Stimulated activated naive B cell treated with anti-CD40 and anti-IgM and Interleukin-4, amounts not matched to agents 10 μg/mL and 1 μg/mL and 100 μg/mL, for 72 hours (primary cell): ENCODE measurements around the gene KIF16B.

Experiments
- ATAC-seq, 2 donors: fragments of 150-1000 bp; cut with Tn5 transposase; replicated peaks; 2 replicates each; pipeline ENCODE4 v1.10.0; 2021; ENCODE audit warnings: moderate library complexity in 1 of 2
- DNase-seq: peaks from one replicate; pipeline ENCODE4 v3.0.0; 2021
- H3K27ac Mint-ChIP-seq: one replicate; pipeline ENCODE4 v1.8.0; 2022; ENCODE audit warnings: mild to moderate bottlenecking, mixed read lengths
- H3K27me3 Mint-ChIP-seq, 2 donors: one replicate each; pipeline ENCODE4 v1.8.0; 2022; ENCODE audit warnings: mixed read lengths in 2 of 2
- H3K36me3 Mint-ChIP-seq, 2 donors: one replicate each; pipeline ENCODE4 v1.8.0; 2022; ENCODE audit warnings: mixed read lengths in 2 of 2, mild to moderate bottlenecking in 1 of 2
- H3K4me1 Mint-ChIP-seq, 2 donors: one replicate each; pipeline ENCODE4 v1.8.0; 2022; ENCODE audit warnings: mixed read lengths in 2 of 2, mild to moderate bottlenecking in 1 of 2
- H3K4me3 Mint-ChIP-seq, 2 donors: one replicate each; pipeline ENCODE4 v1.8.0; 2022; ENCODE audit warnings: mild to moderate bottlenecking in 2 of 2, mixed read lengths in 2 of 2, moderate library complexity in 1 of 2
- H3K9me3 Mint-ChIP-seq, 2 donors: one replicate each; pipeline ENCODE4 v1.8.0; 2022; ENCODE audit warnings: mixed read lengths in 2 of 2, mild to moderate bottlenecking in 1 of 2

The KIF16B gene

DNA sequence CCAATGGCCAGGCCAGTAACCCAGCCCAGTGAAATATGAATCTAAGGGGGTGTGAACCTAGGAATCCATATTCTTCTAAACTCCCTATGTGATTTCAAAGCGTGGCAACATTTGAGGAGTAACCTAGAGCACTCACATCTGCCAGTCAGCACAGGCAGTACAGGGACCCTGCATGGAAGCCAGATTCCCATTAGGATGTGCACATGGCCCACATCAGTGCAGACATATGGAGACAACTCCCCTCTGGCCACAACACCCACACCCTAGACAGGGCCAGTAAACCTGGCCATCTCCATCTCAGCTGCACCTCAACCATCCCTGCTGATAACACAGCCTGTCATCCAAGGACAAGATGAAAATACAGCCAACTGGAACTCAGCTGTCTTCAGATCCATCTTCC lies 56.5 kb downstream of the KIF16B start:
- H3K27ac Mint-ChIP-seq, result no peak overlapping the region
- H3K9me3 Mint-ChIP-seq, result no peaks in the 10 kb centered on the region
- H3K27me3 Mint-ChIP-seq, result no peaks in the 10 kb centered on the region
- DNase-seq, result no peak
- peaks cover 5 to 18% of the 10 kb centered on the region in 2 donors for H3K36me3 Mint-ChIP-seq
- peaks cover 11 to 18% of the 10 kb centered on the region in 2 donors for H3K4me1 Mint-ChIP-seq
- ATAC-seq, result no peak
- no peak overlapping the region for H3K4me3 Mint-ChIP-seq

DNA sequence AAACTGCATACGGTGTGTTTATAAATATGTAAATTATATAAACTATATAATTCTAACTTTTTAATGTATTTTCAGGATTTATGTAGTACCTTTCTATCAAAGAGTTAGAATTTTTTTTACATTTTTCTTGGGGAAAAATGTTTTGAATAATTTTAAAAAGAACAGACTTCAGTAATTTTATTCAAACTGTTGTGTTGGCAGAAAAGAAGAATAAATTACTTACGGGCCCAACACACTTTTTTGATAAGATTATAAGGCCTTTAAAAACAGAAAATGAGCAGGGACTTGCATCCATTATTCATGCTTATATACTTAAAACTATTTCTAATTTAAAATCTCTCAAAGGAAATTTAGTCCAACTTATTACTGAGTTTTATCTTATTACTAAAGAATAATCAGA lies 58.2 kb downstream of the KIF16B start:
- Mint-ChIP-seq H3K27ac (no peak overlapping the region), H3K4me3 (no peak overlapping the region), H3K9me3 (no peaks in the 10 kb centered on the region), H3K4me1 (peaks cover 11 to 18% of the 10 kb centered on the region in 2 donors), H3K36me3 (peaks cover 2 to 20% of the 10 kb centered on the region in 2 donors), H3K27me3 (no peaks in the 10 kb centered on the region)
- DNase-seq (no peak), ATAC-seq (no peak)

DNA sequence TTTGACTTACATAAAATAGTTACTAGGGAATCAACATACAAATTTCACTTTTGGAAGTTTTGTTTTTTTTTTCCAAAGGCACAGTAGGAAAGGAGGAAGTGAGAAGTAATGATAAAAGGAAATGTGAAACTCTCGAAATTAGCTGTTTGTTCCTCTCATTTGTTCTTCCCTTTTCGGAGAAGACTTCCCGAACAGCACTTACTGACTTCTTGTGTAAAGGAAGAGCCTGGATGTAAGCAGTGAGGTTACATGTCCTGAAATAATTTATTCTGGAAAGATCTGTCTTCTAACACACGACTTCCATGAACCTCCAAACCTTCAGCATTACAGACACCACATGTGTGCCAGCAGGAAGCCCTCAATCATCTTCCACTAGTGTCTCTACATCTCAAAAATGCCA lies 59.1 kb downstream of the KIF16B start:
- Mint-ChIP-seq H3K9me3 (no peaks in the 10 kb centered on the region), H3K4me1 (peaks cover 10 to 15% of the 10 kb centered on the region in 2 donors), H3K4me3 (no peak overlapping the region), H3K36me3 (peaks cover 4 to 20% of the 10 kb centered on the region in 2 donors), H3K27ac (no peak overlapping the region), H3K27me3 (no peaks in the 10 kb centered on the region)
- no peak for DNase-seq
- no peak for ATAC-seq

DNA sequence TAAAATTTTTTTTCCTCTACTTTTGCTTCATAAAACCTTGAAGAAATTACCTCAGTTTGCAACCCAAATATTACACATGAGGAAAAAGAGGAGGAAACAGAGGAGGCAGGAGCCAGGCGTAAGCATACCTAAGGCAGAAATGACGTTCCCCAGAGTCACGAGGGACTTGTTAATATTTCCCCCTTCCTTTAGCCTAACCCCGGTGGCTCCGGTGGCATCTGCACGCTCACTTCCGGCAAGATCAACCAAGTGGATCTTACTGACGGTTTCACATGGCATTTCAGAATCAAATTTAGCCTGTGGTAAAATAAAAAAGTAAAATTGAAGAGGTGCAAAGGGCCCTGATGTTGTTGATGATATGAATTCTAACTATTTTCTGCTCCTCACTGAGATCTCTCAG lies 67.4 kb downstream of the KIF16B start:
- Mint-ChIP-seq H3K9me3 (no peaks in the 10 kb centered on the region), H3K27ac (peak overlapping the region; percentile 53), H3K36me3 (peaks cover 19 to 55% of the 10 kb centered on the region in 2 donors), H3K4me1 (no peaks in the 10 kb centered on the region), H3K27me3 (no peaks in the 10 kb centered on the region), H3K4me3 (peak overlapping the region in 1 of 2 donors; percentile 22)
- ATAC-seq, result peak; percentile 60 to 74
- peak; percentile 2 for DNase-seq

DNA sequence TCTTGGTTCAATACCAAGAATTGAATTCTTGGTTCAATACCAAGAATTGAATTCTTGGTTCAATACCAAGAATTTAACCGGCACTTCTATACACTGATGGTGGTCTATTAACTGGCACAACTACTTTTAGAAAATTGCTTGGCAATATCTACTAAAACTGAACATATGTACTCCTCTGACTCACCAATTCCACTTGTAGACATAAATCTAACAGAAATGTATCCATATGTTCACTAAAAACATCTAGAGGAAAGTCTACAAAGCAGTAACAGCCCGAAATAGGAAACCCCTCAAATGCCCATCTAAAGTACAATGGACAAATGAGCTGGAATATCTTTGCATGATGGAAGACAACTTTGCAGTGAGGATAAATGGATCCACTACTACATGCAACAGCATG lies 71.9 kb downstream of the KIF16B start:
- peaks cover 17 to 41% of the 10 kb centered on the region in 2 donors for H3K36me3 Mint-ChIP-seq
- ATAC-seq (no peak), DNase-seq (no peak)
- H3K4me1 Mint-ChIP-seq, result no peaks in the 10 kb centered on the region
- no peaks in the 10 kb centered on the region for H3K9me3 Mint-ChIP-seq
- H3K27ac Mint-ChIP-seq, result no peak overlapping the region
- no peak overlapping the region for H3K4me3 Mint-ChIP-seq
- H3K27me3 Mint-ChIP-seq, result no peaks in the 10 kb centered on the region

DNA sequence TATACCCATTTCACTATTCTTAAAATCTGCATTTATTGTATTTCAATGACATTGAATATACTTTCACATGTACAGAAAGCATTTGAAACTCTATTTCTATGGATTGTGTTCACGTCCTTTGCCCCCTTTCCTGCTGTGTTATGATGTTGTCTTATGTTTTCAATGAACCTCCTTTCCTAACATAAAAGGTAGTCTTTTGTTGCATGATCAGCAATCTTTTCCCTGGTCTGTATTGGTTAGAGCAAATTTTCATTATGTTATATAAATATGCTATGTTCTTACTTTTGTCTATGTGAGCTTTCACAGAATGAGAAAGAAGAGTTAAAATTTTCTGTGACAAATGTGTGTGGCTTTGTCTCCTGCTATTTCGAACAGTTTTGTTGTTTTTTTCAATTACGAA lies 73.1 kb downstream of the KIF16B start:
- no peaks in the 10 kb centered on the region for H3K9me3 Mint-ChIP-seq
- ATAC-seq (no peak), DNase-seq (no peak)
- H3K27ac Mint-ChIP-seq, result no peak overlapping the region
- peaks cover 17 to 38% of the 10 kb centered on the region in 2 donors for H3K36me3 Mint-ChIP-seq
- H3K27me3 Mint-ChIP-seq, result no peaks in the 10 kb centered on the region
- no peak overlapping the region for H3K4me3 Mint-ChIP-seq
- no peaks in the 10 kb centered on the region for H3K4me1 Mint-ChIP-seq

DNA sequence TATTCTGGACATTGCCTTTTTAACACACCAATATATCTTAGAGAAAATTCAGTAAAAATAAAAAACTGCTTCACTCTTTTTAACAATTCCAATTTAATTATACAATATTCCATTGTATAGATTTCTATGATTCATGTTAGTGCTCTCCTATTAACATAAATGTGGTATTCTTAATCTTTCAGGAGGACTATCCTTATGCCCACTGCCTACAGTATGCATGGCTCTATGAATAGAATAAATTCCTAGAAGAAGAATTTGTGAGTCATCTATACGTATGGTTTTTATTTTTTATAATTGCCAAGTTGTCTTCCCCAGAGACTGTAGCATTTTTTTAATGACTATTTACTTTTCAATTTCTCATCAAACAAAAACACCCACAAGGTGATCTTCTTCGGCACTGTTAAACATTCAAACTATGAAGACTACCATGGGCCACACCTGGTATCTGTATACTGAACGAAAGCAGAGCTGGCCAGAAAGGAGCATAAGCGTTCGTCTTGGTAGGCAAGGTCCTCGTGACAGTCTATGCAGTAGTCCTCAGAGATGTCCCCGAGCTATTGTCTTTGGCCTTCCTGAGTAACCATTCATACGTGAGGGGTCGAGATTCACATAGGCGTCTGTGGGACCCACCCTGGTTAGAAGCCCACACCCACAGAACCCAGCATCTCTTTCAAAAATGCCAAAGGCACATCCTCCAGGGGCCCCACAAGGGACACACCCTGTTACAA lies 74.6 kb downstream of the KIF16B start:
- Mint-ChIP-seq H3K4me1 (no peaks in the 10 kb centered on the region), H3K27ac (no peak overlapping the region), H3K36me3 (peaks cover 17 to 41% of the 10 kb centered on the region in 2 donors)

DNA sequence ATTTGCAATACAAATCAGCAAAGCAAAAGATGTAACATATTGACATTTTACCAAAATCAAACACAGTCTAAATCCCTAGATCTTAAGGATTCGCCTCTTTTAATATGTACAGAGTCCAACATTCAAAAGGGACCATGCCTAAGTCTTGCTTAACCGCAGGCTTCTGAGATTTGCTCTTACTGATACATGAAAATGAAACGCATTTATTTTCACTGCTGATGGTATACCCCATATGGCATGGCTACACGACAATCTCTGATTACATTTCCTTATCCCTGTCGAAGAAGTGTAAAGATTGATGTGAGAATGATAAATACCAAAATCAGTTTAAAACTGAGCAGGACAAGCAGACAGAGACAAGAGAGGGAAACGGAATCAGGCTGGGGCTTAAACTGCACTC lies 75.4 kb downstream of the KIF16B start:
- DNase-seq (no peak), ATAC-seq (no peak)
- Mint-ChIP-seq H3K36me3 (peaks cover 11 to 36% of the 10 kb centered on the region in 2 donors), H3K9me3 (no peaks in the 10 kb centered on the region), H3K27ac (no peak overlapping the region), H3K4me1 (no peaks in the 10 kb centered on the region), H3K27me3 (no peaks in the 10 kb centered on the region), H3K4me3 (no peak overlapping the region)

More for the DNA sequence above, 74.6 kb downstream of the KIF16B start:
- Mint-ChIP-seq H3K27me3 (no peaks in the 10 kb centered on the region), H3K9me3 (no peaks in the 10 kb centered on the region), H3K4me3 (no peak overlapping the region)
- ATAC-seq, result no peak
- DNase-seq, result no peak

DNA sequence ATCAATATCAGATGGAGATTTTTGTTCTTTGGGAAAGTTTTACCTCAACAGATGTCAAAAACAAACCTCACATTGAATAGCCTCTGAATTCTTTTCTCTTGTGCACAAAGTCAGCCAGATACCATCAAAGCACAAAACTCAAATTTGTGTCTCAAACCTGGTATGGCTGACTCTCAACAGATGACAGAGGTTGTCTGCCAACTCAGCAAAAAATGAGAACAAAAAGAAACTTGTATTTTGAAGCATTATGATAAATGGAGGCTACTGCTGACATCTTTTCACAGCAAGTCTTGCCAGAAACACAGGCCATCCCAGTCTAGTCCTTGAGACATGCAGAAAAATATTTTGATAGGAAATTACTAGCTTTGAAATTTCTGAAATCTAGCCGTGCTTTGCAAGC lies 79.8 kb downstream of the KIF16B start:
- Mint-ChIP-seq H3K4me1 (peaks cover 15 to 22% of the 10 kb centered on the region in 2 donors), H3K4me3 (no peak overlapping the region), H3K27ac (no peak overlapping the region), H3K36me3 (peaks cover 6 to 30% of the 10 kb centered on the region in 2 donors), H3K27me3 (no peaks in the 10 kb centered on the region), H3K9me3 (no peaks in the 10 kb centered on the region)
- ATAC-seq (no peak), DNase-seq (no peak)

DNA sequence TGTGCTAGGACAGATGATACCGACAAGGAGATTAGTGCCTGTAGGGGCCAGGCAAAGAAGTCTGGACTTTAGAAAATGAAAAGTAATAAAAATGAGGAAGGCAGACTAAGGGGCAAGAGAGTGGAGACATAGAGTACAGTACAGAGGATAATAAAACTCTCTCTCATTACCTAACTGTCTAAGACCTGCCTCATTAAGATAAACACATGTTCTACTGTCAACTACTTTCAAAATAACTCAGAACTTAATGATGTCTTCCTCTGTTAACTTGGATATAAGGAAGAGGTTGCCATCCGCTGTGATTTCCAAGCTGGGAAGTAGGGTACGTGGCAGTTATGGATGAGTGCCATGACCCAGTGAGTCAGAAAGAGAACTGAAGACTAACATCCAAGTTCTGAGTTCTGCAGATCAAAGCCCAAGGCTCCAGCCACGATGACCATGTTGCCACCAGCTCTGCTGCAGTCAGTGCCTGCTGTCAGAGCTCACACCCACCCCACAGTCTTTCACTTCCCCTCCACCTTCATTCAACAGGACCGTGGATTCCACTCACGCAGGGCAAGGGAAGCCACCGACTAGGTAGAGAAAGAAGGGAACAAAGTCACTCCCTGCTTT lies 81.8 kb downstream of the KIF16B start:
- H3K36me3 Mint-ChIP-seq, result peaks cover 2 to 37% of the 10 kb centered on the region in 2 donors
- peak overlapping the region in 1 of 2 donors; percentile 43 for H3K4me3 Mint-ChIP-seq
- H3K4me1 Mint-ChIP-seq, result peaks cover 15 to 22% of the 10 kb centered on the region in 2 donors
- ATAC-seq, result peak; percentile 98 to 100
- no peaks in the 10 kb centered on the region for H3K9me3 Mint-ChIP-seq
- H3K27me3 Mint-ChIP-seq, result no peaks in the 10 kb centered on the region
- DNase-seq, result peak; percentile 25
- H3K27ac Mint-ChIP-seq, result no peak overlapping the region

DNA sequence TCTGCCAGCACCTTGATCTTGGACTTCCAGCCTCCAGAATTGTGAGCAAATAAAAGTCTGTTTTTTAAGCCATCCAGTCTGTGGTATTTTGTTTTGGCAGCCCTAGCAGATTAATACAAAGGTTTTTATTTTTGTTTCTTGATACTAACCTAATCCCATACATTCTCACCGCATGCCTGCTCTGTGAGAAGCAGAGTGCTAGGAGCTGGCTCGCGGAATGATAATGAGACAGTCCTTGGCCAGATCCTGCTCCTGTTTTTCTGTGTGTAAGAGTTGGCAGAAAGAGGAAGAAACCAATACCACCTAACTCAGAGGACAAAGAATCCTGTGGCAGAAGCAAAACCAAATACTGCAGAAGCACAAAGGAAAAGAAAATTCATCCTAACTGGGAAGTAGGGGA lies 82.6 kb downstream of the KIF16B start:
- Mint-ChIP-seq H3K9me3 (no peaks in the 10 kb centered on the region), H3K27me3 (no peaks in the 10 kb centered on the region), H3K36me3 (peaks cover 2 to 36% of the 10 kb centered on the region in 2 donors), H3K27ac (no peak overlapping the region), H3K4me1 (peaks cover 15 to 22% of the 10 kb centered on the region in 2 donors), H3K4me3 (no peak overlapping the region)
- DNase-seq, result no peak
- ATAC-seq, result no peak

DNA sequence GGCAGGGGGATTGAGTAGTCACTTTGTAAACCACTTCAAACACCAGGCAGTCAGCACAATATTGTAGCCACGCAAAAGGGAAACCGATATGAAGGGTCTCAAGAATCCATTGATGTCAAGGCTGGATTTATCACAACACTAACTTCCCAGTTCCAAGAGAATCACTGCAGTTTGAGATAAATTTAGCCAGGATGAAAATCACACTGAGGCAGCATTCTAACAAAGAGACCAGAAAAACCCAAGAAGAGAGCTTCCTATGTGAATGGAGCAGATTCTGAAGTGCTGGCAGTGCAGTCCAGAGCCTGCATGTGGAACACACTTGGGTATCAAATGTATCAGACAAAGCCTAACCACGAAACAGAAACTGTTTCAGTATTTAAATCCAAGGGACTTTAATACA lies 84.6 kb downstream of the KIF16B start:
- Mint-ChIP-seq H3K27ac (no peak overlapping the region), H3K36me3 (peaks cover 7 to 40% of the 10 kb centered on the region in 2 donors), H3K9me3 (no peaks in the 10 kb centered on the region), H3K4me1 (peaks cover 15 to 22% of the 10 kb centered on the region in 2 donors), H3K27me3 (no peaks in the 10 kb centered on the region), H3K4me3 (no peak overlapping the region)
- DNase-seq (no peak), ATAC-seq (no peak)

DNA sequence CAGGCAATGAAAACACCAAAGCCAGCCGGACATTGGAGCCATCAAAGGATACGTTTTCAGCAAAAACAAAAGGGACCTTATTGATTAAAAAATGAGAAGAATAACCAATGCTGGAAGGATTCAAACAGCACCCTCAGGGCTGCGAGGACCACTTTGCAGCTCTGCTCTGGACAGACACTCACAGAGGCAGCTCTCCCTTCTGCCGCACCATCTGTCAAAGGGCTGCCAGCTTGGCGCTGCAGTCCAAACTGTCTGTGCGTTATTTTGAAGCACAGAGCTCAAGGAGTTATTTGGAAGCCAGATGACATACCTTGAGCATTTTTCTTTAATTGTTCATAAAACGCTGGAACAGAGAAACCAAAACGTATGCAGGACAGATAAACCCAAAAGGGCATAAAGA lies 85.2 kb downstream of the KIF16B start:
- Mint-ChIP-seq H3K9me3 (no peaks in the 10 kb centered on the region), H3K27ac (no peak overlapping the region), H3K4me1 (peaks cover 15 to 22% of the 10 kb centered on the region in 2 donors), H3K27me3 (no peaks in the 10 kb centered on the region), H3K36me3 (peaks cover 12 to 44% of the 10 kb centered on the region in 2 donors), H3K4me3 (no peak overlapping the region)
- ATAC-seq (no peak), DNase-seq (no peak)

DNA sequence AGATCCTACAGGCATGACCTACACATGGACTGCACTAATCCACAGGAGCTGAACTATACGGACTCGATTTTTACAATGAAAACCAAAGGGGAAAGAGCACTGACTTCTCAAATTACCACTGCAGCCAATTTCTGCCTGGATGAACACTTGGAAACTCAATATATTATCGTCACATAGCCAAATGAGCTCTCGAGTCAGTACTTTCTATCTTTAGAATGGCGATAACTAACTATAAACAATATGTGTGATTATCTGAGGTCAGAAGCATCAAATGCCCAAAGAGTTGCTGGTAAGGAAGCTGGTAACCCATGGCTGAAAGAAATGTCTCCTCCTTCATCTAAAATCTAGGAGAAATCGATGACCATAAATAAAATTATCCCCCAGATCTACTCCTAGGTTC lies 86.7 kb downstream of the KIF16B start:
- peaks cover 15 to 46% of the 10 kb centered on the region in 2 donors for H3K36me3 Mint-ChIP-seq
- no peaks in the 10 kb centered on the region for H3K9me3 Mint-ChIP-seq
- no peak overlapping the region for H3K4me3 Mint-ChIP-seq

DNA sequence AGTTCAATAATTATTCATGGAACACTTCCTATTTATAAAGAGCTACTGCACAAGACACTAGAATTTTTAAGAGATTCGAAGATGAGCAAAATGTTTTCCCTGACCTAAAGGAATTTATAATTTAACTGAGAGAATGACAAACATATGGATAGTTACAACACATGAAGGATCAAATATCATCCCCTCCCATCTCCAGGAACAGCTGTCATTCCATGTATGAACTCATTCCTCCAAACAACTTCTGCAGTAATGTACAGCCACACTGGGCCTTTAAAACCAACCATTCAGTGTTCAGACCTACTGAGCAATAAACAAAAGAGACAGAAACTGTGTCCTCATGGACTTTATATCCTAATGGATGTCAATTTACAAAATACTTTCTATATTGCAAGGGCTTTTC lies 87.8 kb downstream of the KIF16B start:
- Mint-ChIP-seq H3K9me3 (no peaks in the 10 kb centered on the region), H3K27me3 (no peaks in the 10 kb centered on the region), H3K27ac (no peak overlapping the region), H3K36me3 (peaks cover 15 to 48% of the 10 kb centered on the region in 2 donors), H3K4me3 (no peak overlapping the region), H3K4me1 (peaks cover 0 to 3% of the 10 kb centered on the region in 2 donors)
- DNase-seq (no peak), ATAC-seq (no peak)

More for the DNA sequence above, 86.7 kb downstream of the KIF16B start:
- ATAC-seq (no peak), DNase-seq (no peak)
- no peaks in the 10 kb centered on the region for H3K27me3 Mint-ChIP-seq
- no peak overlapping the region for H3K27ac Mint-ChIP-seq
- peaks cover 8 to 15% of the 10 kb centered on the region in 2 donors for H3K4me1 Mint-ChIP-seq
